ENCODE measurements around the gene INPP4B.

- TF ChIP-seq, protein P1, sequence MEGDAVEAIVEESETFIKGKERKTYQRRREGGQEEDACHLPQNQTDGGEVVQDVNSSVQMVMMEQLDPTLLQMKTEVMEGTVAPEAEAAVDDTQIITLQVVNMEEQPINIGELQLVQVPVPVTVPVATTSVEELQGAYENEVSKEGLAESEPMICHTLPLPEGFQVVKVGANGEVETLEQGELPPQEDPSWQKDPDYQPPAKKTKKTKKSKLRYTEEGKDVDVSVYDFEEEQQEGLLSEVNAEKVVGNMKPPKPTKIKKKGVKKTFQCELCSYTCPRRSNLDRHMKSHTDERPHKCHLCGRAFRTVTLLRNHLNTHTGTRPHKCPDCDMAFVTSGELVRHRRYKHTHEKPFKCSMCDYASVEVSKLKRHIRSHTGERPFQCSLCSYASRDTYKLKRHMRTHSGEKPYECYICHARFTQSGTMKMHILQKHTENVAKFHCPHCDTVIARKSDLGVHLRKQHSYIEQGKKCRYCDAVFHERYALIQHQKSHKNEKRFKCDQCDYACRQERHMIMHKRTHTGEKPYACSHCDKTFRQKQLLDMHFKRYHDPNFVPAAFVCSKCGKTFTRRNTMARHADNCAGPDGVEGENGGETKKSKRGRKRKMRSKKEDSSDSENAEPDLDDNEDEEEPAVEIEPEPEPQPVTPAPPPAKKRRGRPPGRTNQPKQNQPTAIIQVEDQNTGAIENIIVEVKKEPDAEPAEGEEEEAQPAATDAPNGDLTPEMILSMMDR (conservative IDR thresholded peaks at IDR 0.05; ENCODE audit: low read depth, low read length) = no peak
- TF ChIP-seq MAZ (IDR thresholded peaks at IDR 0.05; ENCODE audit: borderline replicate concordance, low read depth, low read length) (no peak), POLR2A (IDR thresholded peaks at IDR 0.05; ENCODE audit: low read depth, low read length) (no peak), SMC3 (IDR thresholded peaks at IDR 0.05; ENCODE audit: low read depth, low read length) (no peak), MXI1 (IDR thresholded peaks at IDR 0.05; ENCODE audit: borderline replicate concordance, low read depth, low read length) (no peak), MAFK (IDR thresholded peaks at IDR 0.05; ENCODE audit: low read depth, low read length) (no peak), RAD21 (IDR thresholded peaks at IDR 0.05; ENCODE audit: low read length) (no peak)
Measured at GRCh38 chr4:142130666-142131065, 715.4 kb downstream of the INPP4B start.
